ENCODE measurements around the gene CTDSPL2.
"Not testable (repeated sequence)": the region's sequence is repeated elsewhere in the genome, so short reads cannot be mapped to it uniquely, and the experiment has no call there.

CTDSPL2 gene

DNA sequence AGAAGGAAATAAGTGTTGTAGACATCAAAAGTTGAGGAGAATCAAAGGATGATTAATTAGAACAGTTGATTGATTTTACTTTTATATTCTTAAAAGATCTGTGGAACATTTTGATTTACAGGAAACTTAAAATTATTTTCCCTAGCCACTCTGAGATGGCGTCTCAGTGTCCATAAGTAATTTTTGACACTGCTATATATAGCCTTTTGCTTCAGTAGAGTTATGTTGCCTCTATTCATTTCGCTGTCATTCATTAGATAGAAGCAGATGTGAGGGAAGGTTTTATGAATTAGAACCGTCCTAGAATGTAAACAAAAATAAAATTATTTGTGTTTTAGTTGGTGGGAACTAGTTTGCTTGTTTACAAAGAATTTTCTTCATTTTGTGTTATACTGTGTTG is 58.5 kb downstream of the CTDSPL2 start:
- no peak for DNase-seq

DNA sequence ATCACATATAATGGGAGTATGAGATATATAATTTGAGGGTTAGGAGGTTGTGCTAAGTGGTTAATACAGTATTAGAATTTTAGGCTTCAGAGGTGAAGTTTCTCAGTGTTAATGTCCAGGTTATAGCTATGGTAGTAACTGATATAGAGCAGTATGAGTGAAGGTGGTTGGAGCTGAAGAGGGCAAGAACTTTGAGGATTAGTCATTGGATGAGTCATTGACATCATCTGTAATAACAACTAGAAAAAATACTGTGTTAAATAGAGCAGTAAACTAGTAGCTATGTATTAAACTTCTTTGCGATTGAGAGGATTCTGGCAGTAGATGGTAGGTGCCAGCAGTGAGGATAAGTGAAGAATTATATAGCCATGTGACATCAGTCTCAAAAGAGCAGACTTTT is 62.0 kb downstream of the CTDSPL2 start:
- peak; percentile 77 for DNase-seq

DNA sequence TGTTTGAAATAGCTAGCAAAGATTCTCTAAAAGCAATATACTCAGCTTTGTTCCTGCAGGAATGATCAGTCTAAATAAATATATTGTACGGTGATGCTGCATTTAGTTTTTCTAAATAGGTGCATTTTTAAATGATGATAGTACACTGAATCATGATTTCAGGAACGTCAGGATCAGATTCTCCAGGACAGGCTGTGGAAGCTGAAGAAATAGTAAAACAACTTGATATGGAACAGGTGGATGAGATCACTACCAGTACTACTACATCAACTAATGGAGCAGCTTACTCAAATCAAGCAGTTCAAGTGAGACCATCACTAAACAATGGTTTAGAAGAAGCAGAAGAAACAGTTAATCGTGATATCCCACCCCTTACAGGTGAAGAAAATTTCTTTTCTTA is 63.2 kb downstream of the CTDSPL2 start:
- DNase-seq: no peak

DNA sequence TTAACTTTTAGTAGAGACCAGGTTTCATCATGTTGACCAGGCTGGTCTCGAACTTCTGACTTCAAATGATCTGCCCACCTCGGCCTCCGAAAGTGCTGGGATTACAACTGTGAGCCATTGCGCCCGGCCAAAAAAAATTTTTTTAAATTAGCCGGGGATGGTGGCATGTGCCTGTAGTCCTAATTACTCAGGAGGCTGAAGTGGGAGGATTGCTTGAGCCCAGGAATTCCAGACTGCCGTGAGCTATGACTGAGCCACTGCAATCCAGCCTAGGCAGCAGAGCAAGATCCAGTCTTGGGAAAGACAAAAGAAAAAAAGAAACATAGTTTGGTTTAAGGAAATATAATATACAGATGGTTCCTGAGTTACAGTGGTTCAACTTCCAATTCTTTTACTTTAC is 64.6 kb downstream of the CTDSPL2 start:
- no peak for DNase-seq

DNA sequence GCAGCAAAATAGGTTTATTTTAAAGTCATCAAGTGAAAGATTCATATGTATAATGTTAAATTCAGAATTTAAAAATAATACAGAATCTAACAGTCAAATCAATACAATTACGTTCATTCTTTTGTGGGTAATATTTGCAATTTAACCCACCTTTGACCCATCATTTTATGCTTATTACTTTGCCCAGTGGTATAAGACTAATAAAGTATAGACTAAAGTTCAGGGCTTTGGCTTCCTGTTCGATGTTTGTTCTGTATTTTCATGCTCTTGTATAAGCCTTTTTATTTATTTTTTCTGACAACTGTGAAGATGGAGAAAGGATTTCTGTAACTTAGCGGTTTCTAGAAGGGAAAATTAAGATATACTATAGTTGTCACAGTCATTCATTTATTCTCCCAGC is 65.2 kb downstream of the CTDSPL2 start:
- no peak for DNase-seq

DNA sequence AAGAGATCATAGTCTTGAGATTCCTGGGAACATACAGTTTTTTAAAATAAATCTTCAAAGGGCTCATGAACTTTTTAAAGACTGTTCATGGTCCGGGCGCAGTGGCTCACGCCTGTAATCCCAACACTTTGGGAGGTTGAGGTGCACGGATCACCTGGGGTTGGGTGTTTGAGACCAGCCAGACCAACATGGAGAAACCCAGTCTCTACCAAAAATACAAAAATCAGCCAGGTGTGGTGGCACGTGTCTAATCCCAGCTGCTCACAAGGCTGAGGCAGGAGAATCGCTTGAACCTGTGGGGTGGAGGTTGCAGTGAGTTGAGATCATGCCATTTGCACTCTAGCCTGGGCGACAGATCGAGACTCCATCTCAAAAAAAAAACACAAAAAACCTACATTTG is 68.1 kb downstream of the CTDSPL2 start:
- DNase-seq: no peak

DNA sequence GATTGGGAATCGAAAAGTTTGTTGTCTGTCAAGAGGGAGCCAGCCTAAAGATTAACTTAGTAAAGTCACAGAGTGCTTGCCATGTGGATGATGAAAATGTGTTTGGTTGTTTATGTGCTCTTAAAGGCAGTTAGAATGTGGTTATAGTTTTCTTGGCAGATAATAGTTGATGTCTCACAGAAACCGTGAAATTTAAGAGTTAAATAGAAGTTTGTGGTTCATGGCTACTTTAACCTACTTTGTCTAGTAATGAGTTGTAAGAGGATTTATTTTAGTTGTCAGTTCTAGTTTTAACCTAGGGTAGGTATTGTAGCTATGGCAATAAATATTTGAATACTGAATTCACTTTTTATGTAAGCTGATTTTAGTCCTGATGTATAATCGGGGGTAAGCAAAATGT is 73.1 kb downstream of the CTDSPL2 start:
- no peak for DNase-seq

DNA sequence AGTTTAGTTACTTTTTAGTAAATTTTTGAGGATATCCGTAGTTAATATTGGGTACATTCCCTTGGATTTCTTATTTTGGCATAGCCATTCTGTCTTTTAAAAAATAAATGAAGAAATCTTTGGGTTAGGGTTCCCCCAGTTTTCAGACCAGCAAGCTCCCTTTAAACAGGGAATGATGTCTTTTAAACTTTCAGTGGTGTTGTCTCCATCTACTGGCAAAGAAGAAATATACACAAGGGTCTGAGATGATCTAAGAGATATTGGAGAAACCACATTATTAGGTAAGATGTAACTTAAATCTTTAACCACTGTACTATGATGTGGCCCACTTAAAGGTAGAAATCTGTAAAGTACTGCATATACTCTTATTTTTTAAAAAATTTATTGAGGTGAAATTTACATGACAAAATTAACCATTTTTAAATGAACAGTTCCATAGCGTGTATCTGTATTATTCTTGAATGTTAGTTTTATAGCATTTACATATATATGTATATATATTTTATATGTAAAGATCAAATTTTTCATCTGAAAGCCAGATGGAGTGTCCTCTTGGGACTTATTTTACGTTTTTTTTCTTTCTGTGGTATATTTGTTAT is 74.4 kb downstream of the CTDSPL2 start:
- peak; percentile 55 for DNase-seq

DNA sequence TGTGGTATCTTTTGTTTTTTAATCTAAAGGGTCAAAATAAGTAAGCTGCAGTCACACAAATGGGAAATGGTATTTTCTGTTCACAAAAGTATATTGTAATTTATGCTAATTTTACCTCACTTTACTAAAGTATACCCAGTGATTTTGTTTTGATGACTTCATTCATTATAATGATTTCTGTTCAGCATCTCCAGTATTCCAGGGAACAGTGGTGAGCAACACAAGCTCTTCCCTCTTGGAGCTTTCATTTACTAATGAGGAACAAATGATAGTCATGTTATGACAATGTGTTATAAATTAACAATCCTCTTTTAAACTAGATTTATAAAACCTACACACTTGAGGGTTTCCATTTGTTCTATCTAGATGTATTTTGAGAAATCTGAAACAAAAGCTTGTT is 89.0 kb downstream of the CTDSPL2 start:
- no peak for DNase-seq

DNA sequence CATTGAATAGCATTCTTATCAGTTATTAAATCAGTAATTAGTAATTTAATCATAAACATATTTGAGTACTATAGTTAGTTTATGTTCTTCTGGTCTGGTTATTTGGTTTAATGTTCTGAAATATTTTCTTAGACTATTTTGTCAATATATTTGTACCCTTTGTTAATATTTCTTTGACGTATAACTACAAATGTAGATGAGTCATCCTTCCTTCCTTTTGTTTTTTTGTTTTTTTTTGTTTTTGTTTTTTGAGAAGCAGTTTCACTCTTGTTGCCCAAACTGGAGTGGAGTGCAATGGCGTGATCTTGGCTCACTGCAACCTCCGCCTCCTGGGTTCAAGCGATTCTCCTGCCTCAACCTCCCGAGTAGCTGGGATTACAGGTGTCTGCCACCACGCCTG is 92.1 kb downstream of the CTDSPL2 start:
- DNase-seq: no peak

DNA sequence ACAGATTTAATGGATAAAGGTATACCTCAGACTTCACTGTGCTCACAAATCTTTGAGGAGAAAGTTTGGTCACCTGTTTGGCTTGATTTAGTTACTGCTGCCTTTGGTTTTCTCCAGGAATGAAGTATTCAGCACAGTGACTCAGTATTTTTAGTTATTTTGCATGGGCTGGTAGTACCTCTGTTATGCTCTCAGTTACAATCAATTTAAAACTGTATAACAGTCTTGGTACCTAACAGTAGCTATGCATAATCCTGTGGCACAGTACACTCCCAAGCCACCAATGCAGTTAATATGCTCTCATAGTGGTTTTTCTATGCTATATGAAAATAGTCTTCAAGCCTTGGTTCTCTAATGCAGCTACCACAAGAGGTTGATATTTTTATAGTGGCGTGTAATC is 97.6 kb downstream of the CTDSPL2 start:
- DNase-seq: no peak

DNA sequence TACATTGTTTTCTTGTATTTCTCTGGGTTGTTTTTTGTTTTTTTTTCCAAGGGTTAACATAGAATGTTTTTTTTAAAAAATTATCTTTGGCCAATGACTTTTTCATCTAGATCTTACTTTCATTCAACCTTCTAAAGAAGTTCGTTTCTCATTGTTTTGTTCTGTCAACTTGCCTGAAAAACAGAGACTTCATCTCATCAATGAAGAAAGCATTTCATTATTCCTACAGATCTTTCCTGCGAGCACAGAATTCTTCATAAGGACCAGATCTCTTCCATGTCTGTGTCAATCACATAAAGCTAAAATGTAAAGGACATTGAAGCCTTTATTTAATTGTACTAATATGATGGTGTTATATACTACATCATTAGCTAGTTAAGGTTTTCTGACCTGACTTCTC is 99.8 kb downstream of the CTDSPL2 start:
- no peak for DNase-seq

DNA sequence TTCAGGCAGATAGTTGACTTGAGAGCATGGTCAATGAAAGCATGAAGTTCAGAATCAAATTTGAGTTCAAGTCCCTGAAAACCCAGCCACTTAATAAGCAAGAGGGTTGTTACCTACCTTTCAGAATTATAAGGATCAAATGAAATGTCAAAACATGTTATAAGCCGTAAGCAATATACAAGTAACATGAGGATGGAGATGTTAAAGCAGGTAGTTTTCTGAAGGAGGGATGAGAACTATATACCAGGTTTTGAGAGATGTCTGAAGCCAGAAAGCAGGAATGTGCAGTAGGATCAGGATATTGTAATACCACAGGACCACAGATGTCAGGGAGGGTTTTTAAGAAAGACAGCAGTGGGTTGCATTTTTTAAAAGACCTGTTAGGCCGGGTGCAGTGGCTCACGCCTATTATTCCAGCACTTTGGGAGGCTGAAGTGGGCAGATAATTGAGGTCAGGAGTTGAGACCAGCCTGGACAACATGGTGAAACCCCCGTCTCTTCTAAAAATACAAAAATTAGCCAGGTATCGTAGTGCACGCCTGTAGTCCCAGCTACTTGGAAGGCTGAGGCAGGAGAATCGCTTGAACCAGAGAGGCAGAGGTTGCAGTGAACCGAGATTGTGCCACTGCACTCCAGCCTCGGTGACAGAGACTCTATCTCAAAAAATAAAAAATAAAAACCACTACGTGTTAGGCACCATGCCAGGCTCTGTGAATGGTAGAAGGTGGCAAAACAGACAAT is 102.6 kb downstream of the CTDSPL2 start:
- no peak for DNase-seq

DNA sequence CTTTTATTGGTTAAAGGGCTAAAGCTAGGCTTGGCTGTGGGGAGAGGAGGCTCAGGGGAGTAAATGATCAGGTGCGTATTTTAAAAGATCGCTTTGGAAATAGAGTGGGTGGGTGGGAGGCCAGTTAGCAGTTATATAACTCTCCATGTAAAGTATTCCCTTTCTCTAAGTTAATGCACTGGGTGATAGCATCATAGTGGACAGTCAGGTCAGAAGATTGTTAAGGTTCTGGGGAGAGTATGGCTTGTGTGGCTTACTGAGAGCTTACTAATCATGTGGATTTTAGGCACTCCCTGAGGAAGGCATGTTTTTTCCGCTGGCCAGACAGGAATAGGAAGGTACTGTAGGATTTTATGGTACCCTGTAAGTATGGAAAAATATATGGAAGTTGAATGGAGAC is 103.2 kb downstream of the CTDSPL2 start:
- no peak for DNase-seq

DNA sequence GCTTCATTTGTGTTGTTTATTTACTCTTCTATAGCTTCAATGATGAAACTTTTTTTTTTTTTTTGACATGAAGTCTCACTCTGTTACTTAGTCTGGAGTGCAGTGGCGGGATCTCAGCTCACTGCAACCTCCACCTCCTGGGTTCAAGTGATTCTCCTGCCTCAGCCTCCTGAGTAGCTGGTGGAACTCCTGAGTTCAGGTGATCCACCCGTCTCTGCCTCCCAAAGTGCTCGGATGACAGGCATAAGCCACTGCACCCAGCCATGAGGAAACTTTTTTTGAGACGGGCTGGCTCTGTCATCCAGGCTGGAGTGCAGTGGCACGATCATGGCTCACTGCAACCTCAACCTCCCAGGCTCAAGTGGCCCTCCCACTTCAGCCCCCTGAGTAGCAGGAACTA is 104.8 kb downstream of the CTDSPL2 start:
- not testable (repeated sequence) for DNase-seq

DNA sequence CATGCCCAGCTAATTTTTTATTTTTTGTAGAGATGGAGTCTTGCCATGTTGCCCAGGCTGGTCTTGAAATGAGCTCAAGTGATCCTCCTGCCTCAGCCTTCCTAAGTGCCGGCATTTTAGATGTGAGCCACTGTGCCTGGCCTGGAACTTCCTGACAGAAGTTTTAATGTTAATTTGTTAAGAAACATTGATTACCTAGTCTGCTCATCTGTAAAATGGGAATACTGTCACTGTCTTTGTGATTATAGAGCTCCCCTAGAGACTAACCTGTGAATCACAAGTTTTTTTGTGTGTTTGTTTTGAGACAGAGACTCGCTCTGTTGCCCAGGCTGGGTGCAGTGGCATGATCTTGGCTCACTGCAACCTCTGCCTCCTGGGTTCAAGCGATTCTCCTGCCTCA is 105.3 kb downstream of the CTDSPL2 start:
- no peak for DNase-seq

DNA sequence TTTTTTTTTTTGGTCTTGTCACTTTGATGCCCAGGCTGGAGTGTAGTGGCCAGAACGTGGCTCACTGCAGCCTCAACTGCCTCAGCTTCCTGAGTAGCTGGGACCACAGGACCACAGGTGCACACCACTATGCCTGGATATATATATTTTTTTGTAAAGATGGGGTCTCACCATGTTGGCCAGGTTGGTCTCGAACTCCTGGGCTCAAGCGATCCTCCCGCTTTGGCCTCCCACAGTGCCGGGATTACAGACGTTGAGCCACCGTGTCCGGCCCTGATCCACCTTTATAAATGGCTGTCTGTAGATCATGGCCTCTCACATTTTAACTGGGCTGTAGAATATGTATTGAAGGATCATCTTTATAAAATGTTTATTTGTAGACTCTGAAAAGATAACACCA is 107.7 kb downstream of the CTDSPL2 start:
- no peak for DNase-seq

DNA sequence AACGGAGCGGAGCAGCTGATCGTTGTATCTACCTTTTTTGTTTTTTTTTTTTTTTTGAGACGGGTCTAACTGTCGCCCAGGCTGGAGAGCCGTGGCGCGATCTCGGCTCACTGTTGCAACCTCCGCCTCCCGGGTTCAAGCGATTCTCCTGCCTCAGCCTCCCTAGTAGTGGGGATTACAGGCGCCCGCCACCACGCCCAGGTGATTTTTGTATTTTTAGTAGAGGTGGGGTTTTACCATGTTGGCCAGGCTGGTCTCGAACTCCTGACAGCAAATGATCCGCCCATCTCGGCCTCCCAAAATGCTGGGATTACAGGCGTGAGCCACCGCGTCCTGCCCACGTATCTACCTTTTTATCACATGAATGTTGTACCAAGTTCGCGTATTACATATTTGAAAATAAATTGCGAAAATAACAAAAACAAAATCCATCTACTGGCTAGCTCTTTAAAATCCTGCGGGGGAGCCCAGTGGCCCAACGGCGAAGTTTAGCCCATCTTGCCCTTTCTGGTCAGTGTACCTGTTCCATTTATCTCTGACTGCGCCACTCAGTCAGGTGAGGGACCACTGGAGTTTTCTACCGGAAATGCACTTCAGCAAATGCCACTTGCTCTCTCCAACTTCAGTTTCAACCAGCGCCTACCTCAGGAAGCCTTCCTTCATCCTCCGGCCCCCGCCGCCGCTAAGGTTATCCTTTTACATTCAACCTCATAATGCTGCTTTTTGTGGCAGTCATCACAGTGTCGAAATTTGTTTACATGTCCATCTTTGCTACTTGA is 108.3 kb downstream of the CTDSPL2 start:
- DNase-seq: no peak

DNA sequence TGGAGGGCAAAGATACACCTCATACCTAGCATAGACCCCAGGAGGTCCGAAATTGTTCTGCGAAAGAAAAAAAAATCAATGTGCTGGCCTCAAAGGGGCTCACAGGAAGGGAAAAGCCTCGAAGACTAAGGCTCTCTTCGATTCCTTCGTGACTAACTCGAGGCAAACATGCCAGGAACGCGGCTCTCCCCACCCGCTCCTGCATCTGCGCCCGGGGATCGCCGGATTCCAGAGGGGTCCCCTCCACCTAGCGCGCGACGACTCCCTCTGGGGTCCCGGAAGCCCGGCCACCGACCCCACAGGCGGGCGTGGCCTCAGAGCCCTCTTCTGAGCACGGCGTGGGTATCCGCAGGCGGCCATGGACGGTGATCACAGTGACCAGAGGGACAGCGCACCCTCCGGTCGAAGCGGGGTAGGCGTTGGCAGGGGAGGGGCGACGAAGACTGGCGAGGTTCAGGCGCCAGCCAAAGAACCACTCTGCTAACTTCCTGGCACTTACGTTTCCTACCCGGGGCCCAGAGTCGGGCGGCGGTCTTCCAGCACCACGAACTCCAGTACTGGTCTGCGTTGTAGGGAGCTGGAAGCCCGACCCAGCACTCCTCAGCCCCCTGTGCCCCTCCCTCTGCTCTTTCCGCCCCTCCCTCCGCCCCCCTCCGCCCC is 109.0 kb downstream of the CTDSPL2 start:
- DNase-seq: no peak

DNA sequence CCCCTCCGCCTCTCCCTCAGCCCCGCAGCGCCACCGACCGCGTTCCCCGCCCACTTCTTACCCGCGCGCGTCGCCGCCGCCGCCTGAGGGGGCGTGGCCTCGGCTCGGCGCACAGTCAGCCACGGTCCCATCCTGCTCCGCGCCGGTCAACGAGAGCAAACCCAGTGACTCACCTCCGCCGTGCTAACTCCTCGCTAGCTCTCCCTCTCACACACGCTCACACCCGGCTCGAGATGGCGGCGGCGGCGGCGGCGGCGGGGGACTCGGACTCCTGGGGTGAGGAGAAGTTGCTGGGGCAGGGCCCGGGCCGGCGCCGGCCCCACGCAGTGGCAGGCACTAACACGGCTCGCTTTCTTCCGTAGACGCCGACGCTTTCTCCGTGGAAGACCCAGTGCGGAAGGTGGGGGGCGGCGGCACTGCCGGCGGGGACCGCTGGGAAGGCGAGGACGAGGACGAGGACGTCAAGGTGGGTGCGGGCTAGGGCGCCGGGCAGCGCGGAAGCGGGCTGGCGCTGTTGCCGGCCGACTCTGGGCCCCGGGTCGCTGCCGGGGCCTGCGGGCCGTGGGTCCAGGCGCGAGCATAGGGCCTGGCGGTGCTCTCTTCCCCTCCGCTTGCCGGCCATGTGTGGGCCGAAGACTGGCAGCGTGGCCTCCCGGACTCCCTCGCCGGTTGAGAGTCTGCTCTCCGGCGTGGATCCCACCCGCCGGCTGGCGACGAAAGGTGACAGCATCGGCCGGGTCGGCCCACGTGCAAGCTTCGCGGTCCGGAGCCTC is 109.7 kb downstream of the CTDSPL2 start, which contains the start of gene EIF3J:
TSS of gene EIF3J (plus strand) at position 186 of the 773 bp plus-strand sequence. CDS start at position 234, 48 bp downstream.
- peak; percentile 97 for DNase-seq

DNA sequence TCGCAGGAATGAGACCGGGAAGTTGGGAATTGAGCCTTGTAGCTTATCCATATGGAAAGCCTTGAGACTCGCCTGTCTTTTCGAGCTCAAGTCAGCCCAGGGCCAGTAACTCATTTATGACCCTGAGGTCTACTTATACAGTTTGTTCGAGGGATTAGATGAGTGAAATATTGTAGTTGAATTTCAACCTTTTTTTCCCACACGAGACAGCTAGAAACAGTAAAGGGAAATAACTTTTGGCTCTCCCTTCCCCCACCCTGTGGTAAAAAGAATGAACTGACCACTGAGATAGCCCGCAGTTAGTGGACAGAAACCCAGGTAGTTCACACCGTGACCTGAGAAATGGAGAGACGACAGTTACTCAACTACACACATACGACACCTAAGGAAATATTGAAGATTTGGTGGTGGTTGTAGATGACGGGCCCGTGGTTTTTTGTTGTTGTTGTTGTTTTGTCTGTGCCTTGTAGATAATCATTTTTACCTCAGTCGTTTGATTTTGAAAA is 110.4 kb downstream of the CTDSPL2 start:
- no peak for DNase-seq

DNA sequence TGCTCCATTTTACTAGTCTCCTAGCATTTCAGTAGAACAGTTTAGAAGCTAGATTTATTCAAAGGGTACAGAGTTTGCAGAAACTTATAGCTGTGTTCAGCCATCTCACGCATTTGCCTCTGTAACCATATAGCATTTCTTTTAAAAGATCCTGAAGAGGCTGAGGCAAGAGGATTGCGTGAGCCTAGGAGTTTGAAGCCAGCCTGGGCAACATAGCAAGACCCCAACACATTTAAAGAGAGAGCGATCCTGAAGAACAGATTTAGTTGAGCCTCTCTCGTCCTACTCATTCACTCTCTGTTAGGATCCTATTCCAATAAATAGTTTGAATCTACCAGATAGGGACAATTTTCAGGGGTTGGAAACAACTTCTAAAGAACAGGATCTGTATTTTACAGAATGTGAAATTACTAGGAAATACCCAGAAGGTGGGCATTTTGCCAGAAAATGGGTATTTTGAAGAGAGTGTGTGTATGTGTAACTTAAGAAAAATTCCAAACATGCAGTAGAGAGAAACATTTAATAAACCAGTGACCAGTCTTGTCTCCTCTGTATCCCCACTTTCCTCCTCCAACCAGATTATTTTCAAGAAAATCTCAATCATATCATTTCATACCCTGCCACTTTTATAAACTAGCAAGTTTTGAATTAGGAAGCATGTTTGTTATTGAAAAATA is 114.0 kb downstream of the CTDSPL2 start:
- peak; percentile 89 for DNase-seq
